H9 (cell line): ENCODE data around the gene NMS. TPM values are rescaled to one million over a fixed set of nuclear protein-coding genes. Genes with fewer than 3 reads are reported as not detected.

Experiments
- DNase-seq: peaks from one replicate; pipeline ENCODE4 v3.0.0-alpha.2; 2017
- H2AFZ ChIP-seq: one replicate; pipeline ENCODE4 v1.6.1; 2013; ENCODE audit warnings: mild to moderate bottlenecking, low read length, control low read depth, moderate library complexity
- H2AK5ac ChIP-seq: 2 replicates; pipeline ENCODE4 v1.6.1; 2013; ENCODE audit warnings: low read length, control low read depth, mixed read lengths; ENCODE audit not compliant: insufficient read length
- H2BK120ac ChIP-seq: one replicate; pipeline ENCODE4 v1.6.1; 2013; ENCODE audit warnings: low read depth, mild to moderate bottlenecking, low read length, control low read depth, inconsistent platforms; ENCODE audit not compliant: poor library complexity, severe bottlenecking
- H2BK12ac ChIP-seq: 2 replicates; pipeline ENCODE4 v1.6.1; 2013; ENCODE audit warnings: low read length, control low read depth, mixed read lengths, low read depth; ENCODE audit not compliant: insufficient read length
- H2BK15ac ChIP-seq: 2 replicates; pipeline ENCODE4 v1.6.1; 2013; ENCODE audit warnings: low read depth, low read length, control low read depth
- H2BK20ac ChIP-seq: one replicate; pipeline ENCODE4 v1.6.1; 2013; ENCODE audit warnings: low read depth, mild to moderate bottlenecking, low read length, control low read depth, inconsistent platforms; ENCODE audit not compliant: poor library complexity, severe bottlenecking
- H2BK5ac ChIP-seq: 2 replicates; pipeline ENCODE4 v1.6.1; 2013; ENCODE audit warnings: low read length, control low read depth, mixed read lengths; ENCODE audit not compliant: insufficient read length
- H3K14ac ChIP-seq: 2 replicates; pipeline ENCODE4 v1.6.1; 2013; ENCODE audit warnings: low read length, control low read depth; ENCODE audit not compliant: insufficient read depth
- H3K18ac ChIP-seq: 2 replicates; pipeline ENCODE4 v1.6.1; 2013; ENCODE audit warnings: low read depth, mild to moderate bottlenecking, mixed read lengths, low read length, control low read depth; ENCODE audit not compliant: insufficient read length
- H3K23ac ChIP-seq: 2 replicates; pipeline ENCODE4 v1.6.1; 2013; ENCODE audit warnings: low read length, control low read depth, mixed read lengths, low read depth; ENCODE audit not compliant: insufficient read length
- H3K23me2 ChIP-seq: 2 replicates; pipeline ENCODE4 v1.6.1; 2013; ENCODE audit warnings: low read depth, mild to moderate bottlenecking, mixed read lengths, low read length, control low read depth; ENCODE audit not compliant: insufficient read length, poor library complexity, severe bottlenecking
- H3K27ac ChIP-seq: 2 replicates; pipeline ENCODE4 v1.5.1; 2013; ENCODE audit warnings: low read length, control low read depth, mixed read lengths, low read depth; ENCODE audit not compliant: insufficient read length
- H3K27me3 ChIP-seq: 2 replicates; pipeline ENCODE4 v1.6.1; 2013; ENCODE audit warnings: low read length, control low read depth, inconsistent platforms; ENCODE audit not compliant: insufficient read depth
- H3K4ac ChIP-seq: 2 replicates; pipeline ENCODE4 v1.6.1; 2013; ENCODE audit warnings: low read depth, mild to moderate bottlenecking, control low read depth, inconsistent platforms, low read length, moderate library complexity
- H3K4me1 ChIP-seq: 2 replicates; pipeline ENCODE4 v1.6.1; 2013; ENCODE audit warnings: low read length, control low read depth, inconsistent platforms; ENCODE audit not compliant: insufficient read depth
- H3K4me2 ChIP-seq: 2 replicates; pipeline ENCODE4 v1.6.1; 2013; ENCODE audit warnings: low read length, control low read depth, mixed read lengths; ENCODE audit not compliant: insufficient read length, insufficient read depth
- H3K56ac ChIP-seq: 2 replicates; pipeline ENCODE4 v1.6.1; 2013; ENCODE audit warnings: low read depth, mild to moderate bottlenecking, mixed read lengths, low read length, control low read depth; ENCODE audit not compliant: insufficient read length
- H3K79me1 ChIP-seq: 2 replicates; pipeline ENCODE4 v1.6.1; 2013; ENCODE audit warnings: low read depth, mild to moderate bottlenecking, moderate library complexity, low read length, control low read depth, inconsistent platforms; ENCODE audit not compliant: insufficient read depth, poor library complexity, severe bottlenecking
- H3K79me2 ChIP-seq: 2 replicates; pipeline ENCODE4 v1.6.1; 2013; ENCODE audit warnings: low read length, control low read depth, inconsistent platforms; ENCODE audit not compliant: insufficient read depth
- H3K9ac ChIP-seq: 2 replicates; pipeline ENCODE4 v1.6.1; 2013; ENCODE audit warnings: low read length, control low read depth, mixed read lengths; ENCODE audit not compliant: insufficient read length; ENCODE audit errors: extremely low read depth
- H3K9me3 ChIP-seq: one replicate; pipeline ENCODE4 v1.6.1; 2013; ENCODE audit warnings: low read depth, low read length, inconsistent platforms; ENCODE audit not compliant: control insufficient read depth
- H3T11ph ChIP-seq: one replicate; pipeline ENCODE4 v1.6.1; 2013; ENCODE audit warnings: mild to moderate bottlenecking, low read length, control low read depth, inconsistent platforms
- H4K20me1 ChIP-seq: one replicate; pipeline ENCODE4 v1.6.1; 2013; ENCODE audit not compliant: control insufficient read depth, insufficient read length, insufficient read depth
- H4K5ac ChIP-seq: 2 replicates; pipeline ENCODE4 v1.6.1; 2013; ENCODE audit warnings: low read depth, mild to moderate bottlenecking, mixed read lengths, low read length, control low read depth; ENCODE audit not compliant: insufficient read length
- H4K8ac ChIP-seq: replicated peaks from 2 replicates; pipeline ENCODE4 v1.6.1; 2013; ENCODE audit warnings: low read length, control low read depth, mixed read lengths, low read depth; ENCODE audit not compliant: insufficient read length
- H4K91ac ChIP-seq: 2 replicates; pipeline ENCODE4 v1.6.1; 2013; ENCODE audit warnings: low read depth, mild to moderate bottlenecking, moderate library complexity, mixed read lengths, low read length, control low read depth; ENCODE audit not compliant: insufficient read length
- H3K27ac Mint-ChIP-seq, 3 experiments: 2 replicates in 2 of 3; 3 replicates in 1 of 3; pipeline ENCODE4 v1.8.0; 2020 to 2021; ENCODE audit warnings: mixed read lengths in 3 of 3, mild to moderate bottlenecking in 1 of 3, moderate library complexity in 1 of 3
- H3K27me3 Mint-ChIP-seq: 2 replicates; pipeline ENCODE4 v1.8.0; 2021; ENCODE audit warnings: low read depth, mild to moderate bottlenecking, moderate library complexity, mixed read lengths
- H3K36me3 Mint-ChIP-seq, 3 experiments: 2 replicates in 2 of 3; 3 replicates in 1 of 3; pipeline ENCODE4 v1.8.0; 2020 to 2021; ENCODE audit warnings: low read depth in 3 of 3, mixed read lengths in 3 of 3; ENCODE audit not compliant: insufficient read depth in 1 of 3
- H3K4me1 Mint-ChIP-seq, 2 experiments: 2 replicates each; pipeline ENCODE4 v1.8.0; 2020; ENCODE audit warnings: mixed read lengths in 2 of 2
- H3K4me3 Mint-ChIP-seq, 2 experiments: 2 replicates in 1 of 2; 3 replicates in 1 of 2; pipeline ENCODE4 v1.8.0; 2020 to 2021; ENCODE audit warnings: mild to moderate bottlenecking in 2 of 2, mixed read lengths in 2 of 2, moderate library complexity in 1 of 2
- H3K9me3 Mint-ChIP-seq, 2 experiments: 2 replicates in 1 of 2; 3 replicates in 1 of 2; pipeline ENCODE4 v1.8.0; 2020; ENCODE audit warnings: mild to moderate bottlenecking in 2 of 2, mixed read lengths in 2 of 2, moderate library complexity in 1 of 2
- WGBS: extraction: QIAGEN DNeasy Blood & Tissue Kit; methylation state at CpG from one replicate; pipeline ENCODE4 v1.1.7; 2013; ENCODE audit warnings: missing lambda C conversion rate, low lambda C conversion rate, mixed read lengths; ENCODE audit not compliant: insufficient read length; ENCODE audit errors: extremely low coverage; 5-methylcytosine and 5-hydroxymethylcytosine counted together
- total RNA-seq: library from RNA; stranded (reverse); gene quantifications from 2 replicates; pipeline ENCODE4 v1.2.1, GENCODE V29; 2021
- TF ChIP-seq, protein P1 (sequence below): fragments of 200-600 bp; sonication (generic); conservative IDR thresholded peaks from 3 replicates; pipeline ENCODE4 v1.8.0; 2021; ENCODE audit warnings: antibody characterized with exemption, mild to moderate bottlenecking

The NMS gene
- total RNA-seq, 1 experiment from 2014 or later: not detected

- WGBS: no CpG with 5 or more reads among the region's 16 CpGs
- H3K27ac Mint-ChIP-seq: no peak overlapping the region
- H4K91ac ChIP-seq: no peak overlapping the region
- H3K14ac ChIP-seq: no peak overlapping the region
- no peak overlapping the region for H3K23ac ChIP-seq
- no peaks in the 10 kb centered on the region for H4K20me1 ChIP-seq
- no peak overlapping the region for H4K5ac ChIP-seq
- H3K4me2 ChIP-seq: no peak overlapping the region
- no peak overlapping the region for H3K56ac ChIP-seq
- H3K23me2 ChIP-seq: no peaks in the 10 kb centered on the region
- H3K79me1 ChIP-seq: no peaks in the 10 kb centered on the region
- H3K27me3 Mint-ChIP-seq: peaks cover 29% of the 10 kb centered on the region
- H3K9ac ChIP-seq: no peak overlapping the region
- no peaks in the 10 kb centered on the region for H3K9me3 ChIP-seq
- no peak overlapping the region for H2BK120ac ChIP-seq
- H2AFZ ChIP-seq: no peak overlapping the region
- no peak overlapping the region for H2AK5ac ChIP-seq
- no peak overlapping the region for H3T11ph ChIP-seq
- peaks cover 2 to 6% of the 10 kb centered on the region in 2 experiments; a peak in 3 of 4 replicates for H3K4me1 Mint-ChIP-seq
- no peak overlapping the region for H3K27ac ChIP-seq
- peak; percentile 79 for DNase-seq
- TF ChIP-seq, protein P1, sequence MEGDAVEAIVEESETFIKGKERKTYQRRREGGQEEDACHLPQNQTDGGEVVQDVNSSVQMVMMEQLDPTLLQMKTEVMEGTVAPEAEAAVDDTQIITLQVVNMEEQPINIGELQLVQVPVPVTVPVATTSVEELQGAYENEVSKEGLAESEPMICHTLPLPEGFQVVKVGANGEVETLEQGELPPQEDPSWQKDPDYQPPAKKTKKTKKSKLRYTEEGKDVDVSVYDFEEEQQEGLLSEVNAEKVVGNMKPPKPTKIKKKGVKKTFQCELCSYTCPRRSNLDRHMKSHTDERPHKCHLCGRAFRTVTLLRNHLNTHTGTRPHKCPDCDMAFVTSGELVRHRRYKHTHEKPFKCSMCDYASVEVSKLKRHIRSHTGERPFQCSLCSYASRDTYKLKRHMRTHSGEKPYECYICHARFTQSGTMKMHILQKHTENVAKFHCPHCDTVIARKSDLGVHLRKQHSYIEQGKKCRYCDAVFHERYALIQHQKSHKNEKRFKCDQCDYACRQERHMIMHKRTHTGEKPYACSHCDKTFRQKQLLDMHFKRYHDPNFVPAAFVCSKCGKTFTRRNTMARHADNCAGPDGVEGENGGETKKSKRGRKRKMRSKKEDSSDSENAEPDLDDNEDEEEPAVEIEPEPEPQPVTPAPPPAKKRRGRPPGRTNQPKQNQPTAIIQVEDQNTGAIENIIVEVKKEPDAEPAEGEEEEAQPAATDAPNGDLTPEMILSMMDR: no peak
- H2BK5ac ChIP-seq: no peak overlapping the region
- H3K4ac ChIP-seq: no peak overlapping the region
- H3K18ac ChIP-seq: no peak overlapping the region
- H3K9me3 Mint-ChIP-seq: peaks cover 0 to 2% of the 10 kb centered on the region in 2 experiments; a peak in 1 of 5 replicates
- H3K36me3 Mint-ChIP-seq: no peaks in the 10 kb centered on the region
- no peaks in the 10 kb centered on the region for H3K27me3 ChIP-seq
- no peak overlapping the region for H4K8ac ChIP-seq
- H3K79me2 ChIP-seq: no peaks in the 10 kb centered on the region
- peak overlapping the region in 1 of 2 experiments; percentile 18; a peak in 1 of 5 replicates for H3K4me3 Mint-ChIP-seq
- no peaks in the 10 kb centered on the region for H3K4me1 ChIP-seq
- H2BK12ac ChIP-seq: no peak overlapping the region
- no peak overlapping the region for H2BK20ac ChIP-seq
- H2BK15ac ChIP-seq: no peak overlapping the region
These were observed 724 bp downstream of the NMS start for GRCh38 chr2:100470898-100471514.
